Breast epithelium (tissue), 4 donors: Measurements from ENCODE around the gene TSNAXIP1. TPM values are rescaled to one million over a fixed set of nuclear protein-coding genes. Genes with fewer than 3 reads are reported as not detected.
A peak's percentile ranks its signal among the peaks of the same experiment; 100 is the strongest.

Source experiments
- DNase-seq, 2 donors: peaks; one replicate each; pipeline ENCODE4 v3.0.0-alpha.2; 2019; ENCODE audit warnings: low spot score in 2 of 2
- H3K27ac ChIP-seq, 2 donors: fragments of 200-600 bp; sonication (generic) in 1 of 2; one replicate each; pipeline ENCODE4 v1.5.1; 2016 to 2019; ENCODE audit warnings: mild to moderate bottlenecking in 1 of 2
- H3K27me3 ChIP-seq, 2 donors: fragments of 200-600 bp; sonication (generic) in 1 of 2; one replicate each; pipeline versions ENCODE4 v1.5.1 to v1.6.0; 2017 to 2019; ENCODE audit warnings: control low read depth in 1 of 2, mild to moderate bottlenecking in 1 of 2
- H3K36me3 ChIP-seq: fragments of 200-600 bp; one replicate; pipeline ENCODE4 v1.5.1; 2019
- H3K4me1 ChIP-seq, 2 donors: fragments of 200-600 bp; sonication (generic); one replicate each; pipeline ENCODE4 v1.5.1; 2016 to 2019; ENCODE audit warnings: control low read depth in 1 of 2
- H3K4me3 ChIP-seq, 3 donors: fragments of 200-600 bp; sonication (generic); 1 replicate in 2 of 3; 2 replicates in 1 of 3; pipeline ENCODE4 v1.5.1; 2016 to 2019; ENCODE audit warnings: mild to moderate bottlenecking in 3 of 3, moderate library complexity in 2 of 3
- H3K9me3 ChIP-seq, 2 donors: fragments of 200-600 bp; sonication (generic) in 1 of 2; one replicate each; pipeline ENCODE4 v1.5.1; 2016 to 2019; ENCODE audit warnings: control low read depth in 1 of 2
- POLR2A ChIP-seq: fragments of 450-650 bp; IDR thresholded peaks from one replicate; pipeline ENCODE4 v1.6.1; 2016; ENCODE audit warnings: antibody characterized with exemption, mild to moderate bottlenecking, moderate library complexity
- POLR2AphosphoS5 ChIP-seq, 3 donors: sonication (generic); formaldehyde crosslinking; IDR thresholded peaks; one replicate each; pipeline ENCODE4 v1.6.1; 2017; ENCODE audit warnings: antibody characterized with exemption in 3 of 3
- intact Hi-C: fragments of 100-400 bp; cut with DNase I; formaldehyde crosslinking; loops from one replicate; pipeline ENCODE4 v1.15.1; 2023; ENCODE audit warnings: low total_unique reads
- total RNA-seq, 3 donors: library from RNA; depleted of rRNA; stranded (reverse); fragments of >200 nt; gene quantifications; one replicate each; pipeline ENCODE4 v1.1.0, GENCODE V29; 2016
- TF ChIP-seq, protein P1 (sequence below), 3 donors: fragments of 450-650 bp; IDR thresholded peaks; one replicate each; pipeline ENCODE4 v1.5.1; 2016 to 2017; ENCODE audit warnings: antibody characterized with exemption in 3 of 3, mild to moderate bottlenecking in 3 of 3, moderate library complexity in 3 of 3

The TSNAXIP1 gene
- total RNA-seq, 3 donors from 2014 or later: 1.1 to 4.2 (median 3.9) TPM

DNA sequence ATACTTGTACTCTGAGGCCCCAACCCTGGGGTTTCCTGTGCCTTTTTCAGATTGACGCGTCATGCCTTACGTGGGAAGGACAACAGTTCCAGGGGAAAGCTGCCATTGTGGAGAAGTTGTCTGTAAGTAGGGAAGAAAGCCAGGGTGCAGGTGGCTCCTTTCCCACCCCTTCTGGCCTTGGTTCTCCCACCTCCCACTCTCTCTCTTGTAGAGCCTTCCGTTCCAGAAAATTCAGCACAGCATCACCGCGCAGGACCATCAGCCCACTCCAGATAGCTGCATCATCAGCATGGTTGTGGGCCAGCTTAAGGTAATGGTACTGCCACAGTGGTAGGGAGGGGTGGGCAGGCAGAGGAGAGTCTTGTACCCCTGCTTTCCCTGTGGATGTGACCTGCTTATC lies 61.6 kb downstream of the TSNAXIP1 start:
- no peak for DNase-seq
- TF ChIP-seq POLR2A (no peak), POLR2AphosphoS5 (IDR thresholded peaks at IDR 0.05) (no peak)
- TF ChIP-seq, protein P1, sequence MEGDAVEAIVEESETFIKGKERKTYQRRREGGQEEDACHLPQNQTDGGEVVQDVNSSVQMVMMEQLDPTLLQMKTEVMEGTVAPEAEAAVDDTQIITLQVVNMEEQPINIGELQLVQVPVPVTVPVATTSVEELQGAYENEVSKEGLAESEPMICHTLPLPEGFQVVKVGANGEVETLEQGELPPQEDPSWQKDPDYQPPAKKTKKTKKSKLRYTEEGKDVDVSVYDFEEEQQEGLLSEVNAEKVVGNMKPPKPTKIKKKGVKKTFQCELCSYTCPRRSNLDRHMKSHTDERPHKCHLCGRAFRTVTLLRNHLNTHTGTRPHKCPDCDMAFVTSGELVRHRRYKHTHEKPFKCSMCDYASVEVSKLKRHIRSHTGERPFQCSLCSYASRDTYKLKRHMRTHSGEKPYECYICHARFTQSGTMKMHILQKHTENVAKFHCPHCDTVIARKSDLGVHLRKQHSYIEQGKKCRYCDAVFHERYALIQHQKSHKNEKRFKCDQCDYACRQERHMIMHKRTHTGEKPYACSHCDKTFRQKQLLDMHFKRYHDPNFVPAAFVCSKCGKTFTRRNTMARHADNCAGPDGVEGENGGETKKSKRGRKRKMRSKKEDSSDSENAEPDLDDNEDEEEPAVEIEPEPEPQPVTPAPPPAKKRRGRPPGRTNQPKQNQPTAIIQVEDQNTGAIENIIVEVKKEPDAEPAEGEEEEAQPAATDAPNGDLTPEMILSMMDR (IDR thresholded peaks at IDR 0.05): no peak
- intact Hi-C loops: no loop called here
- no peak overlapping the region for H3K27ac ChIP-seq
- H3K4me3 ChIP-seq: no peak overlapping the region
- H3K9me3 ChIP-seq: no peaks in the 10 kb centered on the region
- H3K27me3 ChIP-seq: no peaks in the 10 kb centered on the region
- H3K36me3 ChIP-seq: no peaks in the 10 kb centered on the region
- H3K4me1 ChIP-seq: peaks cover 0 to 10% of the 10 kb centered on the region in 2 donors

GRCh38 chr16:67869653-67870052 lies 63.0 kb downstream of the TSNAXIP1 start:
- Histone ChIP-seq H3K27ac (no peak overlapping the region), H3K36me3 (no peaks in the 10 kb centered on the region)
- intact Hi-C loops: loop anchor here (10.0 kb wide), 1 partner anchor 175 kb away; no protein-coding TSS in a partner anchor

GRCh38 chr16:67871256-67871655 lies 64.6 kb downstream of the TSNAXIP1 start:
- no peaks in the 10 kb centered on the region for H3K27me3 ChIP-seq
- H3K27ac ChIP-seq: no peak overlapping the region
- H3K4me3 ChIP-seq: no peak overlapping the region
- TF ChIP-seq POLR2AphosphoS5 (IDR thresholded peaks at IDR 0.05) (no peak), POLR2A (no peak)
- TF ChIP-seq, protein P1 (IDR thresholded peaks at IDR 0.05): no peak
- H3K9me3 ChIP-seq: no peaks in the 10 kb centered on the region
- H3K4me1 ChIP-seq: peaks cover 0 to 20% of the 10 kb centered on the region in 2 donors
- H3K36me3 ChIP-seq: no peaks in the 10 kb centered on the region
- no peak for DNase-seq
- intact Hi-C loops: loop anchor here (10.0 kb wide), 1 partner anchor 174 kb away; no protein-coding TSS in a partner anchor

More at GRCh38 chr16:67869653-67870052, 63.0 kb downstream of the TSNAXIP1 start:
- TF ChIP-seq, protein P1 (IDR thresholded peaks at IDR 0.05): no peak
- TF ChIP-seq POLR2A (no peak), POLR2AphosphoS5 (IDR thresholded peaks at IDR 0.05) (no peak)
- H3K4me1 ChIP-seq: peaks cover 0 to 15% of the 10 kb centered on the region in 2 donors
- H3K9me3 ChIP-seq: no peaks in the 10 kb centered on the region
- H3K27me3 ChIP-seq: no peaks in the 10 kb centered on the region
- no peak overlapping the region for H3K4me3 ChIP-seq
- no peak for DNase-seq

GRCh38 chr16:67872131-67872630 lies 65.5 kb downstream of the TSNAXIP1 start:
- Histone ChIP-seq H3K4me1 (peaks cover 0 to 20% of the 10 kb centered on the region in 2 donors), H3K27me3 (no peaks in the 10 kb centered on the region), H3K27ac (peak overlapping the region; percentile 86 to 88), H3K9me3 (no peaks in the 10 kb centered on the region), H3K36me3 (no peaks in the 10 kb centered on the region), H3K4me3 (peak overlapping the region; percentile 82 to 98 (median 97))
- no peak for TF ChIP-seq POLR2A
- TF ChIP-seq, protein P1 (IDR thresholded peaks at IDR 0.05): no peak
- TF ChIP-seq POLR2AphosphoS5 (IDR thresholded peaks at IDR 0.05): no peak
- no peak for DNase-seq
- intact Hi-C loops: loop anchor here (10.0 kb wide), 1 partner anchor 173 kb away; no protein-coding TSS in a partner anchor

DNA sequence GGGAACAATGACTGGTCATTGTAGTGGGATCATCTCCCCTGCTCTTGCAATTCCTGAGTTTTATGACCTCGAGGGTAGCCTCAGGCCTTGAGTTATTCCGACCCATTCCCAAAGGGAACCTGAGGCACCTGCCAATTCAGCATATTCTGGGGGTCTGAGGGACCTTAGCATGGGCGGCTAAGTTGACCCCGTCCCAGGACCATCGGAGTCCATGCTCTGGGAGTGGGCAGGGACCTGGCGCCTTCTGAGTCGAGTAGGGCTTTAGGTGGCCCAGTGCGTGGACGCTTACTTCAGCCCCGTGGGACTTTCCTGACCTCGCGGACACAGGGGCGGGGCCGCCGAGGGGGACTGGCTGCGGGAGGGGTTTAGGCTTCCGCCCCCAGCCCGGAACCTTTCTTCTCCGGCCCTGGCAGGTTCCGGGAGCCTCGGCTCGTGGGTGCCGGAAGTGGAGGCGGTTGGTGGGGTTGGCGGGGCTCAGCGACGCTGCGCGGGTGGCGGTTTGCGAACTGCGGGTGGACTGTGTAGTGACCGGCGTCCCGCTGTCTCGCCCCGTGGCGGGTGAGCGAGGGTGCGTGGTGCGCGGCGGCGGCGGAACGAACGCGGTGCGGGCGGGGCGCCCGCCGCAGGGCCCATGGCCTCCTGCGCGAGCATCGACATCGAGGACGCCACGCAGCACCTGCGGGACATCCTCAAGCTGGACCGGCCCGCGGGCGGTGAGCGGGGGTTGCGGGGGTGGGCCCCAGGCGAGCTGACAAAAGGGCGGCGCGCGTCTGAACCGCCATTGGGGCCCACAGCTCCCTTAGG lies 66.1 kb downstream of the TSNAXIP1 start, which contains the start of gene EDC4:
TSS of gene EDC4 (plus strand) at position 422 of the 804 bp plus-strand sequence. CDS start at position 632, 210 bp downstream.
- intact Hi-C loops: loop anchor here (10.0 kb wide), 1 partner anchor 172 kb away; no protein-coding TSS in a partner anchor
- no peaks in the 10 kb centered on the region for H3K9me3 ChIP-seq
- H3K27ac ChIP-seq: peak within 1 kb of the TSS; percentile 86 to 88
- peak within 1 kb of the TSS; percentile 82 to 98 (median 97) for H3K4me3 ChIP-seq
- peak; percentile 28 for TF ChIP-seq POLR2A
- TF ChIP-seq, protein P1 (IDR thresholded peaks at IDR 0.05): no peak
- peak; percentile 66 to 82 (median 75) for TF ChIP-seq POLR2AphosphoS5 (IDR thresholded peaks at IDR 0.05)
- peaks cover 6% of the 10 kb centered on the region for H3K36me3 ChIP-seq
- peaks cover 0 to 20% of the 10 kb centered on the region in 2 donors for H3K4me1 ChIP-seq
- DNase-seq: peak; percentile 54 to 81
- no peaks in the 10 kb centered on the region for H3K27me3 ChIP-seq
